Fibroblast of mammary gland (primary cell): ENCODE measurements around the gene NR1I3.

Experiments used
- DNase-seq: peaks from one replicate; pipeline ENCODE4 v3.0.0-alpha.2; 2010; ENCODE audit warnings: low read depth
- H3K4me3 ChIP-seq: 2 replicates; pipeline ENCODE4 v1.5.1; 2011; ENCODE audit warnings: low read depth, mild to moderate bottlenecking, low read length, moderate library complexity; ENCODE audit not compliant: control insufficient read depth
- TF ChIP-seq, protein P1 (sequence below): conservative IDR thresholded peaks from 2 replicates; pipeline ENCODE4 v1.5.1; 2011; ENCODE audit warnings: low read depth, low read length, inconsistent platforms; ENCODE audit not compliant: control insufficient read depth, insufficient read depth

NR1I3 gene

DNA sequence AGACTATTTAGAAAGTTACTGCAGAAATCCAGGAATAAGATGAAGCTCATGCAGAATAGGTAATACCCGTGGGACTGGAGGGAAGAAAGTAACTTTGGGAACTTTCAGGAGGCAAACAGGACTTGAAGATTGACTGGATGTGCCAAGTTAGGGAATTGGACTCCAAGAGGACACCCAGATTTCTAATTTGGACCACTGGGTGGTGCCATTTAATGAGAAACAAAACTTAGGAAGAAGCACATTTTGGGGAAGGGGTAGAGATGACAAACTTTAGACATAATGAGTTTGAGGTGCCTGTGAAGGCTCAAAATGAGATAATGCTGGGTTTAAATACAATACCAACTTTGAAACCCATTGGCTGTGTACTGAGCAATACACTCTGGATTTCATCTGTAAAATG lies 57.4 kb downstream of the NR1I3 start:
- peak; percentile 72 for DNase-seq

DNA sequence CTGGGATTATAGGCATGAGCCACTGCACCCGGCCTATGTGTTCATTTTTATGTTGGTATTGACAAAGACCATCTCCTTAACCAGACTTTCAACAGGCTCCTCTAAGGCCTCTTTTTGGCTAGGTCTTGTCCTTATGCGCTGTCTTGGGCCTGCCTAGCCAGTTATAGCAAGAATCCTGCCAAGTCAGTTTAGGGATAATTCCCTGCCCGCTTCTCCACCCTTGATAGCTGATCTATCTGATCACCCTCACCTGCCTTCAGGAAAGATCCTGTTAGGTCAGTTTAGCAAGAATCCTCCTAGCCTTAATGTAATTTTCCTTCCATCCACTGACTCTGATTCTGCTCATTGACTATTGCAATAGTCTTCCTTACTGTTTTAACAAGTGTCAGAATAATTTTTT lies 58.3 kb downstream of the NR1I3 start:
- TF ChIP-seq, protein P1, sequence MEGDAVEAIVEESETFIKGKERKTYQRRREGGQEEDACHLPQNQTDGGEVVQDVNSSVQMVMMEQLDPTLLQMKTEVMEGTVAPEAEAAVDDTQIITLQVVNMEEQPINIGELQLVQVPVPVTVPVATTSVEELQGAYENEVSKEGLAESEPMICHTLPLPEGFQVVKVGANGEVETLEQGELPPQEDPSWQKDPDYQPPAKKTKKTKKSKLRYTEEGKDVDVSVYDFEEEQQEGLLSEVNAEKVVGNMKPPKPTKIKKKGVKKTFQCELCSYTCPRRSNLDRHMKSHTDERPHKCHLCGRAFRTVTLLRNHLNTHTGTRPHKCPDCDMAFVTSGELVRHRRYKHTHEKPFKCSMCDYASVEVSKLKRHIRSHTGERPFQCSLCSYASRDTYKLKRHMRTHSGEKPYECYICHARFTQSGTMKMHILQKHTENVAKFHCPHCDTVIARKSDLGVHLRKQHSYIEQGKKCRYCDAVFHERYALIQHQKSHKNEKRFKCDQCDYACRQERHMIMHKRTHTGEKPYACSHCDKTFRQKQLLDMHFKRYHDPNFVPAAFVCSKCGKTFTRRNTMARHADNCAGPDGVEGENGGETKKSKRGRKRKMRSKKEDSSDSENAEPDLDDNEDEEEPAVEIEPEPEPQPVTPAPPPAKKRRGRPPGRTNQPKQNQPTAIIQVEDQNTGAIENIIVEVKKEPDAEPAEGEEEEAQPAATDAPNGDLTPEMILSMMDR, result no peak
- DNase-seq, result no peak
- H3K4me3 ChIP-seq, result no peak overlapping the region

More for the DNA sequence above, 57.4 kb downstream of the NR1I3 start:
- TF ChIP-seq, protein P1, result peak; percentile 49
- H3K4me3 ChIP-seq, result no peak overlapping the region
